ENCODE results near the gene SAMD5. TPM values are rescaled to one million over a fixed set of nuclear protein-coding genes. Genes with fewer than 3 reads are reported as not detected.

SAMD5 gene
- total and polyA plus RNA-seq, 8 donors: 10.5 to 30.3 (median 26.0) TPM

GRCh38 chr6:147578883-147579282 is 70.4 kb downstream of the SAMD5 start:
- Histone ChIP-seq H3K27me3 (no peaks in the 10 kb centered on the region), H3K9me3 (peaks cover 0 to 2% of the 10 kb centered on the region in 2 donors), H3K36me3 (no peaks in the 10 kb centered on the region), H3K27ac (no peak overlapping the region), H3K4me1 (no peaks in the 10 kb centered on the region), H3K4me3 (no peak overlapping the region)
- intact Hi-C loops (cut with DNase I): no loop called here
- DNase-seq (no peak), ATAC-seq (no peak)
- no peak for TF ChIP-seq CTCF (IDR thresholded peaks at IDR 0.05)

- DNase-seq: no peak
- Histone ChIP-seq H3K9me3 (peaks cover 0 to 2% of the 10 kb centered on the region in 2 donors), H3K36me3 (no peaks in the 10 kb centered on the region), H3K4me3 (no peak overlapping the region), H3K27ac (no peak overlapping the region), H3K27me3 (no peaks in the 10 kb centered on the region), H3K4me1 (no peaks in the 10 kb centered on the region)
- no peak for TF ChIP-seq CTCF (IDR thresholded peaks at IDR 0.05)
- intact Hi-C loops (cut with DNase I): no loop called here
- ATAC-seq: no peak
These were observed 71.2 kb downstream of the SAMD5 start for GRCh38 chr6:147579667-147580066.

GRCh38 chr6:147582991-147583390 is 74.5 kb downstream of the SAMD5 start:
- no peak overlapping the region for H3K4me3 ChIP-seq
- ATAC-seq: no peak

GRCh38 chr6:147585256-147585655 is 76.8 kb downstream of the SAMD5 start:
- Histone ChIP-seq H3K9me3 (no peaks in the 10 kb centered on the region), H3K36me3 (no peaks in the 10 kb centered on the region), H3K4me3 (no peak overlapping the region), H3K4me1 (no peaks in the 10 kb centered on the region), H3K27me3 (no peaks in the 10 kb centered on the region), H3K27ac (no peak overlapping the region)
- no peak for TF ChIP-seq CTCF (IDR thresholded peaks at IDR 0.05)
- no peak for ATAC-seq
- DNase-seq: no peak
- intact Hi-C loops (cut with DNase I): no loop called here

More at GRCh38 chr6:147582991-147583390, 74.5 kb downstream of the SAMD5 start:
- no peaks in the 10 kb centered on the region for H3K36me3 ChIP-seq
- DNase-seq: no peak
- peaks cover 0 to 2% of the 10 kb centered on the region in 2 donors for H3K9me3 ChIP-seq
- intact Hi-C loops (cut with DNase I): no loop called here
- no peak for TF ChIP-seq CTCF (IDR thresholded peaks at IDR 0.05)
- no peaks in the 10 kb centered on the region for H3K4me1 ChIP-seq
- H3K27ac ChIP-seq: no peak overlapping the region
- H3K27me3 ChIP-seq: no peaks in the 10 kb centered on the region

GRCh38 chr6:147586044-147586443 is 77.6 kb downstream of the SAMD5 start:
- Histone ChIP-seq H3K4me3 (no peak overlapping the region), H3K9me3 (no peaks in the 10 kb centered on the region), H3K27me3 (no peaks in the 10 kb centered on the region), H3K27ac (no peak overlapping the region), H3K4me1 (no peaks in the 10 kb centered on the region), H3K36me3 (no peaks in the 10 kb centered on the region)
- no peak for ATAC-seq
- intact Hi-C loops (cut with DNase I): no loop called here
- DNase-seq: peak in 2 of 4 donors; percentile 68 to 75
- no peak for TF ChIP-seq CTCF (IDR thresholded peaks at IDR 0.05)

Measured in left lung (tissue), 10 donors.